ENCODE measurements around the gene DCT. TPM values are rescaled to one million over a fixed set of nuclear protein-coding genes. Genes with fewer than 3 reads are reported as not detected.

The DCT gene
- total RNA-seq, 1 experiment from 2014 or later, result not detected

DNA sequence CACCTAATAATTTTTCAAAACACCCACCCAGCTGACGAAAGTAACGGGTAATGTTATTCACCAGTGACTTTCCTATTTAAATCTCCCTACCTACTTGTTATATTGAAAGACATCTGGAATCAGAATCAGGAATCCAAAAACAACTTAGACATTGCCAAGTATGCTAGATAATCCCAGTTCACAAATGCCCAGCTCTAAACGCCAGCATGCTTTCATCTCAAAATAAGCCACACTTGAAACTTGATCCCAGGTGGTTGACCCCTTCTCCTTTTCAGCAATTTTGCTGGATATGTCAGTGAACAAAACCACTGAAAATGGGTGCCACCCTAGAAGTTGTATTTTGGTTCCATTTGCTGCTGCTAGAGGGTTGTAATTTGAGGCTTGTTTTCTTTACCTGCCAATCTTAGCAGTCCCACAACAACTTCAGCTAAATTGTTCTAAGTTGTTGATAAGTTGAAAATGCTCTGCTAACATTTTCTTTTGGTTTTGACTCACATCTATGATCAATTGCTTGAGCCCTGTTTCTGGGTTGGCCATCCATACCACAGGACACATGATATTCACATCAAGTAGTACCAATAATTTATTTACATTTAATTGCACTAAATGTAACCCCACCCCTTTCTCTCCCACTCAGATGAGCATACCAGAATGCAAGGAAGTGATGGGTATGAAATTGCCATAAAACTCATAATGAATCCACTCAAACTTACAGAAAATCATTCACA is 66.4 kb downstream of the DCT start:
- Mint-ChIP-seq H3K4me3 (ENCODE audit: low read depth, unreplicated experiment) (no peak overlapping the region), H3K36me3 (ENCODE audit: insufficient read depth, unreplicated experiment) (no peaks in the 10 kb centered on the region), H3K9me3 (ENCODE audit: low read depth, unreplicated experiment) (no peaks in the 10 kb centered on the region), H3K27me3 (ENCODE audit: unreplicated experiment) (no peaks in the 10 kb centered on the region), H3K4me1 (ENCODE audit: low read depth, unreplicated experiment) (no peaks in the 10 kb centered on the region), H3K27ac (ENCODE audit: unreplicated experiment) (no peak overlapping the region)
- TF ChIP-seq, protein P1, sequence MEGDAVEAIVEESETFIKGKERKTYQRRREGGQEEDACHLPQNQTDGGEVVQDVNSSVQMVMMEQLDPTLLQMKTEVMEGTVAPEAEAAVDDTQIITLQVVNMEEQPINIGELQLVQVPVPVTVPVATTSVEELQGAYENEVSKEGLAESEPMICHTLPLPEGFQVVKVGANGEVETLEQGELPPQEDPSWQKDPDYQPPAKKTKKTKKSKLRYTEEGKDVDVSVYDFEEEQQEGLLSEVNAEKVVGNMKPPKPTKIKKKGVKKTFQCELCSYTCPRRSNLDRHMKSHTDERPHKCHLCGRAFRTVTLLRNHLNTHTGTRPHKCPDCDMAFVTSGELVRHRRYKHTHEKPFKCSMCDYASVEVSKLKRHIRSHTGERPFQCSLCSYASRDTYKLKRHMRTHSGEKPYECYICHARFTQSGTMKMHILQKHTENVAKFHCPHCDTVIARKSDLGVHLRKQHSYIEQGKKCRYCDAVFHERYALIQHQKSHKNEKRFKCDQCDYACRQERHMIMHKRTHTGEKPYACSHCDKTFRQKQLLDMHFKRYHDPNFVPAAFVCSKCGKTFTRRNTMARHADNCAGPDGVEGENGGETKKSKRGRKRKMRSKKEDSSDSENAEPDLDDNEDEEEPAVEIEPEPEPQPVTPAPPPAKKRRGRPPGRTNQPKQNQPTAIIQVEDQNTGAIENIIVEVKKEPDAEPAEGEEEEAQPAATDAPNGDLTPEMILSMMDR (IDR thresholded peaks at IDR 0.05; ENCODE audit: unreplicated experiment), result no peak
- BruUV-seq (replicated peaks), result no TSS peak
- no peak for DNase-seq
- intact Hi-C loops (cut with micrococcal nuclease; ENCODE audit: unreplicated experiment), result no loop called here
- CTCF ChIA-PET, result no interaction called here

DNA sequence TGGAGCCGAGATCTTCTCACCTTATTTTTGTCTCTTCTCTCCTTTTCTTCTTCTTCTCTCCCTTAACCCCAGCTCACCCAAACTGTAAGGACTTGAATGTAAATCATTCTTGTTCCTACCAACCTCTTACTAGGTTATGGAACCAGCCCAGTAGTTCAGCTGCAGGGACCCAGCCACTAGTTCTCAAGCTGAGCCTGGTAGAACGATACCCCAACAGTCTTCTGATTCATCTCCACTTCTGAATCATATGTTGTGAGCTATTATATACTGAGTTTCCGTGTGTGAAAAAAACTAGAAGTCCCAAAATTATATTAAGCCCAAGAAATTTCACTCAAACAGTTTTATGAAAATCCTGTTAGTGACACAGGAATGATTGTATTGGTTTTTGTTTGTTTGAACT is 67.7 kb downstream of the DCT start:
- no peak overlapping the region for H3K4me3 Mint-ChIP-seq (ENCODE audit: low read depth, unreplicated experiment)
- H3K27ac Mint-ChIP-seq (ENCODE audit: unreplicated experiment), result no peak overlapping the region
- intact Hi-C loops (cut with micrococcal nuclease; ENCODE audit: unreplicated experiment), result no loop called here
- no peaks in the 10 kb centered on the region for H3K27me3 Mint-ChIP-seq (ENCODE audit: unreplicated experiment)
- TF ChIP-seq, protein P1 (IDR thresholded peaks at IDR 0.05; ENCODE audit: unreplicated experiment), result no peak
- H3K9me3 Mint-ChIP-seq (ENCODE audit: low read depth, unreplicated experiment), result no peaks in the 10 kb centered on the region
- H3K36me3 Mint-ChIP-seq (ENCODE audit: insufficient read depth, unreplicated experiment), result no peaks in the 10 kb centered on the region
- DNase-seq, result no peak
- CTCF ChIA-PET, result no interaction called here
- no peaks in the 10 kb centered on the region for H3K4me1 Mint-ChIP-seq (ENCODE audit: low read depth, unreplicated experiment)
- no TSS peak for BruUV-seq (replicated peaks)

DNA sequence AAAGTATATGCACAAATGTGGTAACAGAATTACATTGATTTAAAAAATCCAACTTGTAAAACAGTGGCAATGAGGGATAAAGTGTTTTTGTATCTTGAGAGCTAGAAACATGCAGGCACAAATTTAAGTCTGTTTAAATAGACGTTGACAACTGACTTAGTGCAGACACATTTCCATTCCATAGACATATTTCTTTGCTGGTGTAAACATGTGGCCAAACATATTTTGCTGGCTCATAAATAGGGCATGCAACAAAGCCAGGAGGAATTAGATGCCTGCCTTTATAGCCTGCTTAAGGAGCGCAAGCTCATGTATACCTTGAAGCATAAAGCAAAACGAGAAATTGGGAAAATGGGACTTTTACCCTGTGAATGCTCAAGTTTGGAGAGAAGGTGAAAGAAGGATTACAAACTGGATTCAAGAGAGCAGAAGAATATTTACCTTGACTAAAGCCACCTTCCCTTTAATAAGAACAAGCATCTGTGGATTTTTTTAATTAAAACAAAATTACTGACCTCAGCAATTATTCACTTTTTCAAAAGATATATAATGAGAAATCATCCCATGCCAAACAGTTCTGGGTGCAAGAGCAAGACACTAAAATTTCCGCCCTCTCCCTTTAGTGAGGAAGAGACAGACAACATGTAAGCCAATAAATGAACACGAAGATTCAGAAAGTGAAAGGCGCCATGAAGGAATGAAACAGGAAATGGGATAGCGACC is 71.0 kb downstream of the DCT start:
- no peaks in the 10 kb centered on the region for H3K9me3 Mint-ChIP-seq (ENCODE audit: low read depth, unreplicated experiment)
- intact Hi-C loops (cut with micrococcal nuclease; ENCODE audit: unreplicated experiment), result no loop called here
- no peak overlapping the region for H3K4me3 Mint-ChIP-seq (ENCODE audit: low read depth, unreplicated experiment)
- TF ChIP-seq, protein P1 (IDR thresholded peaks at IDR 0.05; ENCODE audit: unreplicated experiment), result no peak
- no peak overlapping the region for H3K27ac Mint-ChIP-seq (ENCODE audit: unreplicated experiment)
- no peaks in the 10 kb centered on the region for H3K4me1 Mint-ChIP-seq (ENCODE audit: low read depth, unreplicated experiment)
- DNase-seq, result no peak
- H3K27me3 Mint-ChIP-seq (ENCODE audit: unreplicated experiment), result no peaks in the 10 kb centered on the region
- CTCF ChIA-PET, result interaction anchor here (0.6 kb wide), 1 partner anchor 18 kb away, joined by 3 read pairs; no protein-coding TSS in a partner anchor
- no TSS peak for BruUV-seq (replicated peaks)
- H3K36me3 Mint-ChIP-seq (ENCODE audit: insufficient read depth, unreplicated experiment), result no peaks in the 10 kb centered on the region

DNA sequence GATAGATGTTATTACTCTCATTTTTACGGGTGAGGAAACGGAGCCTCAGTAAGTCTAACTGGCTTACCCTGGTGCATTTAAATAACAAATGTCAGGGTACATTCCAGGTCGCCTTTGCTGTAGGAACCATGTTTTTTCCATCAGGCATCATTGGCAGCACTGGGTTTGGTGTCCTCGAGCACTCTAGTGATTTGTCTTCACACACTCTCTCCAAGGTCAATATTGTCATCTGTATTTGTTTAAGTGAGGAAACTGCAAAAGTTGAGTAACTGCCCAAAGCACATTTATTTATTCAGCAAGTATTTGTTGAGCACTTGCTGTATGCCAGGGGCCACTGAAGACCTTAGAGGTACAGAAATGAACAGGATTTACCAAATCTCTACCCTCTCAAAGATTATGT is 78.6 kb downstream of the DCT start:
- CTCF ChIA-PET, result no interaction called here
- Mint-ChIP-seq H3K27ac (ENCODE audit: unreplicated experiment) (no peak overlapping the region), H3K4me1 (ENCODE audit: low read depth, unreplicated experiment) (no peaks in the 10 kb centered on the region), H3K36me3 (ENCODE audit: insufficient read depth, unreplicated experiment) (no peaks in the 10 kb centered on the region), H3K9me3 (ENCODE audit: low read depth, unreplicated experiment) (no peaks in the 10 kb centered on the region), H3K4me3 (ENCODE audit: low read depth, unreplicated experiment) (no peak overlapping the region), H3K27me3 (ENCODE audit: unreplicated experiment) (no peaks in the 10 kb centered on the region)
- TF ChIP-seq, protein P1 (IDR thresholded peaks at IDR 0.05; ENCODE audit: unreplicated experiment), result no peak
- intact Hi-C loops (cut with micrococcal nuclease; ENCODE audit: unreplicated experiment), result no loop called here
- no TSS peak for BruUV-seq (replicated peaks)
- no peak for DNase-seq
